Measurements from ENCODE around the gene NAGLU.
"Not testable (repeated sequence)": the region's sequence is repeated elsewhere in the genome, so short reads cannot be mapped to it uniquely, and the experiment has no call there.

The NAGLU gene

GRCh38 chr17:42543190-42544079 lies 7.4 kb downstream of the NAGLU start:
- in situ Hi-C loops (cut with MboI; ENCODE audit: low sequenced_read_pairs) = no loop called here

GRCh38 chr17:42544874-42545283 lies 8.8 kb downstream of the NAGLU start:
- in situ Hi-C loops (cut with MboI; ENCODE audit: low sequenced_read_pairs) = no loop called here

GRCh38 chr17:42545755-42546505 lies 9.9 kb downstream of the NAGLU start:
- in situ Hi-C loops (cut with MboI; ENCODE audit: low sequenced_read_pairs) = not testable (repeated sequence)

DNA sequence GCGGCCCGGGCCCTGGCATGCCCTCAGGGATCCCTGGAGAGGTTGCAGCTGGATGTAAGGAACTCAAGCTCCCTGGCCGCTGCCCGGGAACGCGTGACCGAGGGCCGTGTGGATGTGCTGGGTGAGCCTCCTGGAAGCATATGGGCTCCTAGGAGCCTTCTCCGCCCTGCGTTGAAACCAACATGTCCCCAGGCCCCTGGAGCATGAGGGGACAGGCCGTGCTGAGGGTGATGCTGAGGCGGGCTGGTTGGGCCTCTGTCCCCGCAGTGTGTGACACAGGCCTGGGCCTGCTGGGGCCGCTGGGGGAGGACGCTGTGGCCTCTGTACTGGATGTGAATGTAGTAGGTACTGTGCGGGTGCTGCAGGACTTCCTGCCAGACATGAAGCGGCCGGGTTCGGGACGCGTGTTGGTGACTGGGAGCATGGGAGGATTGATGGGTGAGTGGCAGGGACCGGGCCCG lies 11.0 kb downstream of the NAGLU start:
- in situ Hi-C loops (cut with MboI; ENCODE audit: low sequenced_read_pairs) = no loop called here

- in situ Hi-C loops (cut with MboI; ENCODE audit: low sequenced_read_pairs) = no loop called here
Observed at GRCh38 chr17:42547698-42548069, 11.6 kb downstream of the NAGLU start.

GRCh38 chr17:42548070-42548837 lies 12.2 kb downstream of the NAGLU start:
- in situ Hi-C loops (cut with MboI; ENCODE audit: low sequenced_read_pairs) = no loop called here

GRCh38 chr17:42548993-42549755 lies 13.1 kb downstream of the NAGLU start:
- in situ Hi-C loops (cut with MboI; ENCODE audit: low sequenced_read_pairs) = no loop called here

- in situ Hi-C loops (cut with MboI; ENCODE audit: low sequenced_read_pairs) = not testable (repeated sequence)
Observed at GRCh38 chr17:42552736-42553135, 16.7 kb downstream of the NAGLU start, which contains the start of gene HSD17B1. HSD17B1 (plus strand) TSS chr17:42552923; CDS start chr17:42552934, 11 bp downstream.

DNA sequence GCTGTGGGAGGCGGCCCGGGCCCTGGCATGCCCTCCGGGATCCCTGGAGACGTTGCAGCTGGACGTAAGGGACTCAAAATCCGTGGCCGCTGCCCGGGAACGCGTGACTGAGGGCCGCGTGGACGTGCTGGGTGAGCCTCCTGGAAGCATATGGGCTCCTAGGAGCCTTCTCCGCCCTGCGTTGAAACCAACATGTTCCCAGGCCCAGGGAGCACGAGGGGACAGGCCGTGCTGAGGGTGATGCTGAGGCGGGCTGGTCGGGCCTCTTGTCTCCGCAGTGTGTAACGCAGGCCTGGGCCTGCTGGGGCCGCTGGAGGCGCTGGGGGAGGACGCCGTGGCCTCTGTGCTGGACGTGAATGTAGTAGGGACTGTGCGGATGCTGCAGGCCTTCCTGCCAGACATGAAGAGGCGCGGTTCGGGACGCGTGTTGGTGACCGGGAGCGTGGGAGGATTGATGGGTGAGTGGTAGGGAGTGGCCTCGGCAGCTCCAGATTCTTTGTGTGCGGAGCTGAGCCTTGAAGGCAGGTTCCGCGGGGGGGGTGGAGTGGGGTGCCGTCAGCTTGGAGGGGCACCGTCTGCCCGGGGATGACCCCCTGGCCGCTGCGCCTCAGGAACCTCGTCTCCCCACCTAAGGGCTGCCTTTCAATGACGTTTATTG lies 17.2 kb downstream of the NAGLU start:
- in situ Hi-C loops (cut with MboI; ENCODE audit: low sequenced_read_pairs) = no loop called here

- in situ Hi-C loops (cut with MboI; ENCODE audit: low sequenced_read_pairs) = no loop called here
Observed at GRCh38 chr17:42553866-42554249, 17.8 kb downstream of the NAGLU start.

- in situ Hi-C loops (cut with MboI; ENCODE audit: low sequenced_read_pairs) = no loop called here
Observed at GRCh38 chr17:42554250-42555121, 18.4 kb downstream of the NAGLU start.

GRCh38 chr17:42555122-42555622 lies 19.1 kb downstream of the NAGLU start:
- in situ Hi-C loops (cut with MboI; ENCODE audit: low sequenced_read_pairs) = no loop called here

GRCh38 chr17:42555961-42556617 lies 20.0 kb downstream of the NAGLU start:
- in situ Hi-C loops (cut with MboI; ENCODE audit: low sequenced_read_pairs) = not testable (repeated sequence)

- in situ Hi-C loops (cut with MboI; ENCODE audit: low sequenced_read_pairs) = no loop called here
Observed at GRCh38 chr17:42559075-42559474, 23.0 kb downstream of the NAGLU start.

GRCh38 chr17:42560246-42560645 lies 24.2 kb downstream of the NAGLU start:
- in situ Hi-C loops (cut with MboI; ENCODE audit: low sequenced_read_pairs) = no loop called here

- in situ Hi-C loops (cut with MboI; ENCODE audit: low sequenced_read_pairs) = no loop called here
Observed at GRCh38 chr17:42561897-42562387, 25.9 kb downstream of the NAGLU start, which contains the start of gene COASY. COASY (plus strand) TSS chr17:42562148; CDS start chr17:42562623, 475 bp downstream.

DNA sequence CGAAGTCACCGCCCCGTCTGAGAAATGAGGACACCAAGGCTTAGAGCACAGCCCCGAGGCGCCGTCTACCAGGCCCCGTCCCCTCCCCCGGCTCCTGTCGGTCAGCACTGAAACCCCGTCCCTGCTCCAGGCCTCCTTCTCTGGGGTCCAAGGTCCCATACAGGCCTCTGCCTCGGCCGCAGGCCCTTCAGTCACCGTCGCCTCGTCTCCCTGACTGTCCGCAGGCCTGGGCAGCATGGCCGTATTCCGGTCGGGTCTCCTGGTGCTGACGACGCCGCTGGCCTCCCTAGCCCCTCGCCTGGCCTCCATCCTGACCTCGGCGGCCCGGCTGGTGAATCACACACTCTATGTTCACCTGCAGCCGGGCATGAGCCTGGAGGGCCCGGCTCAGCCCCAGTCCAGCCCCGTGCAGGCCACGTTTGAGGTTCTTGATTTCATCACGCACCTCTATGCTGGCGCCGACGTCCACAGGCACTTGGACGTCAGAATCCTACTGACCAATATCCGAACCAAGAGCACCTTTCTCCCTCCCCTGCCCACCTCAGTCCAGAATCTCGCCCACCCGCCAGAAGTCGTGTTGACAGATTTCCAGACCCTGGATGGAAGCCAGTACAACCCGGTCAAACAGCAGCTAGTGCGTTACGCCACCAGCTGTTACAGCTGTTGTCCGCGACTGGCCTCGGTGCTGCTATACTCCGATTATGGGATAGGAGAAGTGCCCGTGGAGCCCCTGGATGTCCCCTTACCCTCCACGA lies 26.5 kb downstream of the NAGLU start:
- in situ Hi-C loops (cut with MboI; ENCODE audit: low sequenced_read_pairs) = no loop called here
